IPS-18c (cell line): ENCODE results near the gene DSTN.

ENCODE experiments used
- H3K4me3 ChIP-seq: 2 replicates; pipeline ENCODE4 v1.7.0; 2013; ENCODE audit warnings: low read depth, mild to moderate bottlenecking, low read length, moderate library complexity; ENCODE audit not compliant: insufficient read depth
- H3K9me3 ChIP-seq: one replicate; pipeline ENCODE4 v1.6.1; 2013; ENCODE audit warnings: mild to moderate bottlenecking, low read length, moderate library complexity; ENCODE audit not compliant: control insufficient read depth, insufficient read depth

The DSTN gene

DNA sequence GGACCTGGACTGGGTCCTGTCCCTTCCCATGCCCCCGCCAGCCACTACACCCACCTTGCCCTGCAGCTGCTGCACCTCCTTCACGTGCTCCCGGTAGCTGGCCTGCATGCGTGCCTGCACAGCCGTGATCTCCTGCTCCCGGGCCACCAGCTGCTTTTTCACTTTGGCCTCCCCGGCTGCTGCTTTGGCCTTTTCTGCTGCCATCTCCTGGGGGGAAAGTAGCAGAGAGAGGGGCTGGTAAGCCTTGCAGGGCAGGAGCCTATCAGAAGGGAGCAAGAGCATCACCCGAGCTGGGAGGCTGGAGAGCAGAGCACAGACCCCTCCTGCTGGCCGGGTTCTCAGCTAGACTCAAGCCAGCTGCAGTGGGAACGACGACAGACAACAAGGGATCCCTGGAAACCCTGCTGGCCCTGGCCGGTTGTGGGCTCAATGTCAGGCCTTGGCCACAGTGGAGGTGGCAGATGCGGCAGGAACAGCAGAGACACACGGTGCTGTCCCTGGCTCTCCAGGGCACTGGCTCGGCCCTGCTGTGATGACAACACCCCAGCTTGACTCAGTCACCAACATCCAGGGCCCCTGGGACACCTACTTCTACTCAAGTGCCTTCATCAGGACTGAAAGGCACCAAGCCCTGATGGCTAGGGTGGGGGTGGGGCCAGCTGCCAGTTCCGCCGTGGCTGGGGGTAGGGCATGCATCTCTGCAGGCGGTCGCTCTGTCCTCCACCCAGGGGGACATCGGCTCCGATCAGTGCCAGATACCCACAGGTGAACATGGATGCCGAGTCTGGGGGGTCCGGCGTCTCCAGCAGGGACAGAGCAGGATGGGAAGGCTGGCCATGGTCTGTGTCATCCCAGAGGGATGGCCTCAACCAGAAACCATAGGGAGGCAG lies 66.9 kb downstream of the DSTN start:
- Histone ChIP-seq H3K9me3 (no peaks in the 10 kb centered on the region), H3K4me3 (no peak overlapping the region)

DNA sequence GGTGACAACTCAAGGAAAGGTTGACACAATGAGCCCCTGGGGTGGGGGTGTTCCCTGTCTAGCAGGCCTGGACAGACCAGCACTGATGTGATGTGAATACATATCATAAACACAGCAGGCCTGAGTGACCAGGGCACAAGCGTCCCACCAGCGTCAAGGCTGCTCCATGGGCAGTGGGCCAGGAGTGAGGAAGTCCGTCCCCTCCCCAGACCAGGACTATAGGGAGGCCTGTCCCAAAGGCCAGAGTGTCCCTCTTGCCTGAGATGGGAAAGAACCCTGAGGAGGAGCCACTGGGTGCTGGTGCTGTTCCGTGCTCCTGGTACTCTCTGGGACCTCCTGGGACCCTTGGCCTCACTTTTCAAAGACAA lies 67.5 kb downstream of the DSTN start:
- Histone ChIP-seq H3K9me3 (no peaks in the 10 kb centered on the region), H3K4me3 (no peak overlapping the region)

DNA sequence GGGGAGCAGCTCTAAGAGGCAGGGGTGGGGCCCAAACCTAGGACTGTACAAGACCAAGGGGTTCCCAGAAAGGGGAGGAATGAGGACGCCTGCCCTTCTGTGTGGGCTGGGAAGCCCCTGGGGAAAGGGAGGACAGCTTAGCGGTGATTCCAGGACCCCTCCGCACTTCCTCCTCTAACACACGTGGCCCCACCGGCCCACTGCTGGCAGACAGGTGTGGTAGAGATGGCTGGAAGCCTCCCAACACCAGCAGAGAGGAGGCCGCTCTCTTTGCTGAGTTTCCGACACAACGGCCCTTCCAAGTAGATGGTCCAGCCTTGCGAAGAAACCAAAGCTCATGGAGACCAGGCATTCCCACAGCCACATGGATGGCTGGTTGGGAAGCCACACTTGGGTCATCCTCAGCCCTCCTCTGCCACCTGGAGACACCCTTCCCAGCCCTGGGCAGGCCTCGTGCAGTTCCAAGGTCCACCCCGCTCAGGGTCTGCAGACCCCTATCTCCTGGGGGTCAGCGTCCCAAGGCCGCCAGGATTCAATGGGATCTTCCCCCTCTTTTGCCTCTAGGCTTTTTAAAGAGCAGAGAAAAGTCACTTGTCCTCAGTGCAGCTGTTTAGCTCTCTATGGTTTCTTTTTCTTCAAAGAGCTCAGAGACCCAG lies 68.2 kb downstream of the DSTN start:
- Histone ChIP-seq H3K9me3 (no peaks in the 10 kb centered on the region), H3K4me3 (no peak overlapping the region)

DNA sequence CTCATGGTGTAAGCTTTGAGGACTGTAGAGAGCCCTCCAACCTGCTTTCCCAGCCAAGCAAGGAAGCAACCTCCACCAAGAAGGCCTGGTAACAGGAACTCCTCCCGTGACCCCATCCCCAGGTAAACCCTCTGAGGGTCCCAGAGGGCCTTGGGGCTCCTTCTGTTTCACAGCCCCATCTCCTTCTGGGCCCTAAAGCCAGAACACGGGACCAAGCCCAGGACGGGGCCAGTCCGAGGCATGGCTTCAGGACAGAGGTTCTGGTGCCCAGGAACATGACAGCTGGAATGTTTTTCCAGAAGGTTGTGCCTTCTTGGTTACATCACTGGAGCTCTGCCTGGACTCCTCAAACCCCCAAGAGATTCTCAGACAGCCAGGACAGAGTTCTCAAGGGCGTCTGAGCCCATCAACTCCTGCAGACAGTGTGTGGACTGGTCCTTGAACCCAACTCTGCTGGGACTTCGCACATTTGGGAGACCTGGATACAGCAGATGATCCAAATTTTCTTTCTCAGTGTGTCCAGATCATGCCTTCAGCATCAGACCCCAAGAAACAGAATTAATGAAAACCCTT lies 69.0 kb downstream of the DSTN start:
- Histone ChIP-seq H3K9me3 (no peaks in the 10 kb centered on the region), H3K4me3 (no peak overlapping the region)

DNA sequence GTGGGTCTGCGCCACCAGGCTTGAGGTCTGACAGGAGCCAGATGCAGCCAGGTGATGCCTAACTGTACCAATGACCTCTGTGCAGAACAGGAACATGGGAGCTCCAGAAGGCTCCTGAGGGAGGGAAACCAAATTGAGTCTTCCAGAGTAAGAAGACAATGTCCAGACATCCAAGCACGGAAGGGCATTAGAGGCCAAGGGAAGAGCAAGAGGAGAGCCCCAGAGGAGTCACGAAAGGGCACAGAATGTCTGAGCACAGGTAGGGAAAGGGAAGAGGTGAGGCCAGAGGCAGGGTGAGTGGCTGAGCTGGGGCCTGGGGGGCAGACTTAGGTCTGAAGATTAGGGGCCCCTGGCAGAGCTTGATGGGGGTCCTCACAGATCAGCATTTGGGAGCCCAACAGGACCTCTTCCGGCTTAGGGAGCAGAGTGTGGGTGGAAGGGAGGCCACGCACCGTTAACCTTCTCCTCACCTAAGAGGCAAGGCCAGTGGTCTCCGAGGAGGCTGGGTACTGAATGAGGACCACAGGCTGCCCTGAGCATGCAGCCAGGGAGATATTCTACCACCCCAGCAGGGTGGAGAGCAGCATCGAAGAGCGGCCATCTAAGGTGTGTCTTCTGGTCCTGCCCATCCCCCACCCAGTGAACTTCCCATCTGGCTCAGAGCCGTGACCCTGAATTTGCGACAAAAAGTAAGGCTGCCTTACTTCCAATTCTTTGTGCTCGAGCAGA lies 70.4 kb downstream of the DSTN start:
- H3K9me3 ChIP-seq = no peaks in the 10 kb centered on the region
- no peak overlapping the region for H3K4me3 ChIP-seq

DNA sequence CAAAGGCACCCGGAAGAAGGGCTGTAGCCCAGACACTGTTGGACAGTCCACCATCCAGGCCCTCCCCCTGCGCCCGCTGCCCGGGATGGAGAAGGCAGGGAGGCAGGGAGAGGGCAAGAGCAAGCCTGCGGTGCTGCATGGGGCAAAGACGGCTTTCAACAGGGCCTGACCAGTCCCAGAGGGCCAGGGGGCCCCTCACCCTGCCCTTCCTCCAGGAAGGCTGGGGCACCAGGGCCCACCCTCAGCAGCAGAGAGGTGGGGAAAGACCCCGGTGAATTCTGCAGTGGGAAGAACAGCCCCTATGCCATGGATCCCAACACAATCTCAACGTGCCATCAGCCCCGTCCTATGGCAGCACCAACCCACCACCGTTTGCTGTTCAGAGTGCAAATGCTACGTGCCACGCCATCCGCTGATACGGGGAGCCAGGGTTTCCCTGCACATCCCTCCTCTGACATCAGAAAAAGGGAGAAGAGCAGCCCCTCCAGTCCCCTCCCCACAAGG lies 71.1 kb downstream of the DSTN start:
- no peaks in the 10 kb centered on the region for H3K9me3 ChIP-seq
- H3K4me3 ChIP-seq = no peak overlapping the region

DNA sequence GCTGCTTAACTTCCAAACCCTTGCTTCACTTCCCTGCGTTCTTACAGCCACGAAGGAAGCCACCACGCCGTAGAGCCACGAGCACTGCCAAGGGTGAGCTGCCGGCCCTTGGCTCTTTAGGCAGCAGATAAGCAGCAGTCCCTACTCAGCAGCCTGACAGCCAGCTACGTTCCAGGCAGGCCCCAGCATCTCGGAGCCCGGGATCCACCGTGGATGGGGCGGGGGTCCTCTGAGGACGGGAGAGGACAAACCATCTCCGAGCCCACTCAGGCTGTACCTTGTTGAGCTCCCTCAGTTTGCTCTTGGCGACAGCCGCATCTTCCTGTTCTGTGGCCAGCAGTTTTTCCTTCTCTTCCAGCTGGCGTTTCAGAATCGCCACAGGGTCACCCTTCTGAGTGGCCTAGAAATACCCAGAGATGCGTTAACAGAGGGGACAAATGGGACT lies 71.7 kb downstream of the DSTN start:
- Histone ChIP-seq H3K4me3 (no peak overlapping the region), H3K9me3 (no peaks in the 10 kb centered on the region)

DNA sequence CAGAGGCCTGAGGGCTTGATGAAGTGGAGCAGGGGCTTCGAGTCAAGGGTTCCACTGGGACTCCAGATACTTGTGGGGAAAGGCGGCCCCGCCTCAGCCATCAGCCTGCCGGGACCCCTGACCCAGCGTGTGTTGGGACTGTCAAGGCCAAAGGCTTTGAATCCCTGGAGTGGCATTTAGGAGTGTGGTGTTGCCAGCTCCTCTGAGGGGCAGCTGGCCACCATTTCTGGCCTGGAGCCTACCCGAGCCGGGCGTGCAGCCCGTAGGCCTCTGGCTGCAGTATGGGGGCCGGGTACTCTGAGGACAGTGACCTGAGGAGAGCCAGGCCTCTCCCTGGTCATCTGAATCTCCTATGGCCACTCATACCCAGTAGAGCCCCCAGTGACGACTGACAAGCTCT lies 72.1 kb downstream of the DSTN start:
- Histone ChIP-seq H3K4me3 (no peak overlapping the region), H3K9me3 (no peaks in the 10 kb centered on the region)

DNA sequence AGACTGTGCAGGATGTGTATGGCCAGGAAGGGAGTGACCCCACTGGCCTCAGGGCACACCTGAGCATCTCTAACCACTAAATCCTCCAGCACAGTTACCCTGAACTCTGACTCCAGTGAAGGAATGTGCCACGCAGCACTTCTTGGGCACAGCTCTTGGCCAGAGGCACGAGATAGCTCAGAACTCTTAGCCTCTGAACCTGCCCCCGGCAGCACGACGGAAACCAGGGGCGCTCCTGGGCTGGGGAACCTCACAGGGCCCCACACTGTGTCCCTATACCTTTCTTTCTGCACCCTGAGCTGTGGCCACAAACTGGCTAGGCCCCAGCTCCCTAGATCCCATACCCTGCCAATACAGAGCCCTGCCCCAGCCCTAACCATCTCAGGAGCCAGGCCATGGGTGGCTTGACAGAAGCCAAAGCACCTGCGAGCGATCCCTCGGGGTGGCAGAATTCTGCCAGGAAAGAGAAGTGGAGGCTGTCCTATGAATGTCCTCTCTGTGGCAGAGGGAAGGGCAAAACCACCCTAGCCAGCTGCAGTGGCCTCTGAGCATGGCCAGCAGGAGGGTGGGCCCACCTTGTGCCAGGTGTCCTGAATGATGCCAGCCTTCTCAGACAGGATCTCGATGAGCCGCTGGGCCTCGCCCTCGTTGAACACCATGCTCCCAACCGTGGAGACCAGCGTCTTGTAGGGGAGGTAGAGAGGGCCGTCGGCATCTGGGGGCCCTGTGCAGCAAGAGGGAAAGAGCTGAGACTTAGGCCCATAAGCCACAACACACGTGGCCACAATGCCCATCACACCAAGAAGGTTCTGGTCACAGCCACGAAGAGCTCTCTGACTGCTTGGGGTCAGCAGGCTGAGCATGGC lies 72.8 kb downstream of the DSTN start:
- no peak overlapping the region for H3K4me3 ChIP-seq
- H3K9me3 ChIP-seq = no peaks in the 10 kb centered on the region

DNA sequence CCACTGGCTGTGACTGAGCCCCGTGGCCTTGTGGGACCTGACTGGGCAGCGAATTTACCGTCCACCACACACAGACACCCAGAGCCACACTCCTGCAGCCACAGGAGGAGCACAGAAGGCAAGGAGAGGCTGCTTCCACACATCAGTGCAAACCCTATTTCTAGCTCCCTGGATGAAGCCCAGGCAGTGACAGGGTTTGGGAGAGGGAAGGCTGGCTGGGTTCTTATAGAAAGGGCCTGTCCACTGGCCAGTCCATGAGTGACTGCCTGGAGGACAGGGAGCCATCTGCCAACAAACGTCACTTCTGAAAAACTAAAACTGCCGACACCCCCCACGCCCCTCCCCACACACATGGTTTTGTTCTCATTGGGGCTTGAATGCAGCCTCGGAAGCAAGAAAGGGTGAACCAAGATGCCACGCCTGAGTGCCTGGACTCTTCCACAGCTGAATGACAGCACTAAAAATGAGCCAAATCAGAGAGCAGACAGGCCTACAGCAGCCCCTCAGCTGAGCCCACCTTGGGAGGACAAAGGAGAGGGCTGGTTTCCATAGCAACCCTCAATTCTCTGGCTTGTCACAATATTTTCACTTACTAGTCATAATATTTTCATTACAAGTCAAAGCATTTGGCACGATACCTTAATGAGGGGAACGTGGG lies 73.8 kb downstream of the DSTN start:
- Histone ChIP-seq H3K9me3 (no peaks in the 10 kb centered on the region), H3K4me3 (no peak overlapping the region)

DNA sequence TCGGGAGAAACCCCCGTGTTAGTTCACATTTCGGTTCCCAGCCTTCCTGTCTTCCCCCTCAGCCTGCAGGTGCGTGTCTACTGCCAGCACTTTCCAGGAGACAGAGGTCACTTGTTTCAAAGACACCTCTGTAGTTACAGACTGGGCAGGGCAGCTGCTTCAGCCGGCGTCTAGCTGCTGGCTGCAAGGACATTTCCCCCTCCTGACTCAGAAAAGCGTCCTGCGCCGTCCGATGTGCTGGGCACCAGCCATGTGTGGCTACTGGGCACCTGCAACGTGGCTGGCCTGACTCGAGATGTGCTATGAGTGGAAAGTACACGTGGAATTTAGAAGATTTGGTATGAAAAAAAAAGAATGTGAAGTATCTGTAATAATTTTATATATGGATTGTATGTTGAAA lies 74.6 kb downstream of the DSTN start:
- H3K9me3 ChIP-seq = no peaks in the 10 kb centered on the region
- no peak overlapping the region for H3K4me3 ChIP-seq

DNA sequence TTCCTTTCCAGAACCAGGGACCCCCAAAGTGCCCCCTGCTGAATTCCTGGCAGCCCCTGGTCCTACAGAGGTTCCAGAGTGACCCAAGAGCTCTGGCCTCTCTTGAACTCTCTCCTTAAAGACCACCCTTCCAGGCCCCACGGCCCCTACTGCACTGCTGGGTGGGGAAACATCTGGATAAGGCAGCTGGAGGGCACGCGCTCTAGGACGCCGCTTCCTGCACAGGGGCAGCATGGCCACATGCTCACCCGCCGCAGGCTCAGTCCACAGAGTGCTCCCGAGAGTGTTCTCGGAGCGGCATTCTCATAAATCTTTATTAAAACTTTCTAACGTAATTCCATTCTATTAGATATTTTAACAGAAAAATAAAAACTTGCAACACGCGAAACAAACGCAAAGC lies 75.1 kb downstream of the DSTN start:
- Histone ChIP-seq H3K9me3 (no peaks in the 10 kb centered on the region), H3K4me3 (no peak overlapping the region)

DNA sequence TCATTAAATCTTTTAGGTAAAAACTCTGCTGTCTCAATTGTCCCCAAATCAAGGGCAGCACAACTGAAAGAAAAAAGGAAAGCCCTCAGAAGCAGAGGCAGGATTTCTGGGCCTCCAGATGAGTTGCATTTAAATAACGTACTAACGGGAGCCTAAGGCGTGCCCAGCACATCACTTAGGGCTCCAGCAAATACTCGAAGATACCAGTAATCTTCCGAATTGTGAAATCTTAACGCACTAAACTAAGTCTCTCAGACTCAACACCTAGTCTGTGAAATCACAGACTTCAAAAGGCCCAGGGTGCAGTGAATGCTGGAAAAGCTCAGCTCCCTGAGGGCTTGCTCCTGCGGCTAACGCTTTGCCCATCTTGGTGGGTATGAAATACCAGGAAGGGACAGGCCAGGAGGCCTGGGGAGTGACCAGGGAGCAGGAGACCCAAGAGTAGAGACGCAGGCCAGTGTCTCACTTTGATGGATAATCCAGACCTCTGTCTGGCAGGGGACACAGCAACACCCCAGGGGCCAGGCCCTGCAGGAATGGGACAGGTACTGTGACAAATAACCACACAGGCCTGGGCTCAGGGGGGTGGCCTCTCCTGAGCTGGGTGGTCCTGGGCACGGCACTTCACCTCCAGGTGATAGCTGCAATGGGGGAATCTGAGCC lies 75.8 kb downstream of the DSTN start:
- Histone ChIP-seq H3K9me3 (no peaks in the 10 kb centered on the region), H3K4me3 (no peak overlapping the region)

DNA sequence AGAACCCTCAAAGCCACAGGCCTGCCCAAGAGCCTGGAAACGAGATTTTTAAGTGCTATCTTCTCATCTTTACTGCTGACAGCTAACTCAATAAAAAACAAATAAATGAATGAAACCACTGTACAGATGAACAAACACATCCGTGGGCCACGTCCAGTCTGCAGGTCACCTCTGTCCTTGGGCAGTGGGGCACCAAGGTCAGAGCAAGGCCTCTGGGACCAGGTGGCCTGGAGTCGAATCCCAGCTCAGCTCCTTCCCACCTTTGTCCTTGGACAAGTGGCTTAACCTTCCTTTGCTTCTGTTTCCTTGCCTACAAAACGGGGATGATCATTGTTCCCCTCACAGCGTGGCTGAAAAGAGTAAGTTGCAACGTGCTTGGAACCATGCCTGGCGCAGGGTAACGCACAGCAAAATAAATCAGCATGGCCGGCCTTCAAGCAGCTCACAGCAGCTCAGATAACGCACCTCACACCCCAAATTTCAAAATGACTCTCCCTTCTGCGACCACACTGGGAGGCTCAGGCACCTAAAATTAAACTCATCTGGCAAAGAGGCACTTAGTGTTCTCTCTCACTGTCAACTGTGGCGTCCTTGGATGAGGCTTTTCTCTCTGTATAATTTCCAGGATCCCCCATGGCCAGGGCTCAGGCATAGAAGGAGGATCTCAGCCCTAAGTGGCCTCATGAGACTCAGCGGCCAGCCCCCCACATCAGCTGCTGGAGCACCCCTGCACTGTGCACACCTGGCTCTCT lies 76.5 kb downstream of the DSTN start:
- H3K4me3 ChIP-seq = no peak overlapping the region
- H3K9me3 ChIP-seq = no peaks in the 10 kb centered on the region

DNA sequence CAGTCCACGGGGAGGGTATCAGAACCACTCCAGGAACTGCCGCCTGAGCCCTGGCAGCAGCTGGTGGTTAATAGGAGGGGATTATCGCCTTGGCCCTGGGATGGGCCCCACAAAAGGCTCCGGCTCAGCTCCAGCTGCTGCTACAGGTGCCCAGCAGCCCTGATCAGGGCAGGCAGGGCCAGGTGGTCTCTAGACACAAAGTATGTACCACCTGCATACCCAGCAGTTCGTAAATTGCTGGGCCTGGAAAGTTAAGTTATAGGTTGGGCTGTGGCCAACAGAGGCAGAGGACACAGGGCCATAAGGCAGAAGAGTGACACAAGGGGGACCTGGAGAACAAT lies 77.1 kb downstream of the DSTN start:
- no peaks in the 10 kb centered on the region for H3K9me3 ChIP-seq
- H3K4me3 ChIP-seq = no peak overlapping the region
